Measurements from ENCODE around the gene MSRB3. TPM values are rescaled to one million over a fixed set of nuclear protein-coding genes. Genes with fewer than 3 reads are reported as not detected.

The MSRB3 gene
- total and polyA plus RNA-seq, 2 of the 8 experiments (the other 6 are each of a cell fraction or from before 2014, with no cell fraction given), result 0.32 to 1.2 TPM

- TF ChIP-seq POLR2AphosphoS5 (IDR thresholded peaks at IDR 0.05; ENCODE audit: low read depth, low read length), result no peak
- TF ChIP-seq SP4 (IDR thresholded peaks at IDR 0.05; ENCODE audit: low read length), result no peak
- TF ChIP-seq MAFK (IDR thresholded peaks at IDR 0.05; ENCODE audit: low read depth, low read length), result no peak
- no peak for TF ChIP-seq E2F6 (IDR thresholded peaks at IDR 0.05)
- TF ChIP-seq USF2 (IDR thresholded peaks at IDR 0.05; ENCODE audit: low read length), result no peak
- no peak for TF ChIP-seq BCL11A (IDR thresholded peaks at IDR 0.05; ENCODE audit: low read depth in 2 of 2, low read length in 2 of 2)
Observed at GRCh38 chr12:65496617-65497016, 218.1 kb downstream of the MSRB3 start (continued).
